ENCODE results near the gene COLQ. TPM values are rescaled to one million over a fixed set of nuclear protein-coding genes. Genes with fewer than 3 reads are reported as not detected.
"Not testable (repeated sequence)": the region's sequence is repeated elsewhere in the genome, so short reads cannot be mapped to it uniquely, and the experiment has no call there.

Gene COLQ
- total RNA-seq, 1 donor from 2014 or later = under 0.01 TPM

- FAIRE-seq (no peak), DNase-seq (ENCODE audit: low read depth) (no peak)
- H3K36me3 ChIP-seq (ENCODE audit: control insufficient read depth, insufficient read depth, low read length) = no peaks in the 10 kb centered on the region
- H3K4me3 ChIP-seq (ENCODE audit: low read depth, low read length) = no peak overlapping the region
- H3K27me3 ChIP-seq (ENCODE audit: control insufficient read depth, insufficient read depth, low read length) = no peaks in the 10 kb centered on the region
- TF ChIP-seq CTCF (IDR thresholded peaks at IDR 0.05; ENCODE audit: insufficient read depth, low read length, severe bottlenecking) = no peak
These were observed 16.8 kb upstream of the COLQ start for GRCh38 chr3:15538345-15538744.

- TF ChIP-seq CTCF (IDR thresholded peaks at IDR 0.05; ENCODE audit: insufficient read depth, low read length, severe bottlenecking) = no peak
- no peaks in the 10 kb centered on the region for H3K27me3 ChIP-seq (ENCODE audit: control insufficient read depth, insufficient read depth, low read length)
- no peaks in the 10 kb centered on the region for H3K36me3 ChIP-seq (ENCODE audit: control insufficient read depth, insufficient read depth, low read length)
- no peak for FAIRE-seq
- H3K4me3 ChIP-seq (ENCODE audit: low read depth, low read length) = no peak overlapping the region
- DNase-seq (ENCODE audit: low read depth) = no peak
These were observed 15.3 kb upstream of the COLQ start for GRCh38 chr3:15536856-15537255.

GRCh38 chr3:15535732-15536131, 14.2 kb upstream of the COLQ start:
- peak; percentile 54 for DNase-seq (ENCODE audit: low read depth)

GRCh38 chr3:15532614-15533013, 11.1 kb upstream of the COLQ start:
- not testable (repeated sequence) for FAIRE-seq; DNase-seq (ENCODE audit: low read depth); H3K27me3 ChIP-seq (ENCODE audit: control insufficient read depth, insufficient read depth, low read length); H3K36me3 ChIP-seq (ENCODE audit: control insufficient read depth, insufficient read depth, low read length); H3K4me3 ChIP-seq (ENCODE audit: low read depth, low read length)

More at GRCh38 chr3:15535732-15536131, 14.2 kb upstream of the COLQ start:
- Histone ChIP-seq H3K4me3 (ENCODE audit: low read depth, low read length) (no peak overlapping the region), H3K36me3 (ENCODE audit: control insufficient read depth, insufficient read depth, low read length) (no peaks in the 10 kb centered on the region), H3K27me3 (ENCODE audit: control insufficient read depth, insufficient read depth, low read length) (peaks cover 2% of the 10 kb centered on the region)
- TF ChIP-seq CTCF (IDR thresholded peaks at IDR 0.05; ENCODE audit: insufficient read depth, low read length, severe bottlenecking) = no peak
- no peak for FAIRE-seq

GRCh38 chr3:15531346-15531745, 9.8 kb upstream of the COLQ start:
- Histone ChIP-seq H3K4me3 (ENCODE audit: low read depth, low read length) (no peak overlapping the region), H3K36me3 (ENCODE audit: control insufficient read depth, insufficient read depth, low read length) (no peaks in the 10 kb centered on the region), H3K27me3 (ENCODE audit: control insufficient read depth, insufficient read depth, low read length) (peaks cover 2% of the 10 kb centered on the region)
- FAIRE-seq = no peak
- TF ChIP-seq CTCF (IDR thresholded peaks at IDR 0.05; ENCODE audit: insufficient read depth, low read length, severe bottlenecking) = no peak
- no peak for DNase-seq (ENCODE audit: low read depth)

- Histone ChIP-seq H3K36me3 (ENCODE audit: control insufficient read depth, insufficient read depth, low read length) (no peaks in the 10 kb centered on the region), H3K27me3 (ENCODE audit: control insufficient read depth, insufficient read depth, low read length) (peaks cover 2% of the 10 kb centered on the region), H3K4me3 (ENCODE audit: low read depth, low read length) (no peak overlapping the region)
- no peak for DNase-seq (ENCODE audit: low read depth)
- no peak for TF ChIP-seq CTCF (IDR thresholded peaks at IDR 0.05; ENCODE audit: insufficient read depth, low read length, severe bottlenecking)
- no peak for FAIRE-seq
These were observed 7.5 kb upstream of the COLQ start for GRCh38 chr3:15528854-15529537.

Data from bronchial epithelial cell (primary cell).